HG03139 (cell line): ENCODE results near the gene PRKCH.

Experiments used
- ATAC-seq: cut with Tn5 transposase; IDR thresholded peaks from one replicate; pipeline ENCODE4 v1.9.1; 2021; ENCODE audit not compliant: unreplicated experiment

The PRKCH gene

DNA sequence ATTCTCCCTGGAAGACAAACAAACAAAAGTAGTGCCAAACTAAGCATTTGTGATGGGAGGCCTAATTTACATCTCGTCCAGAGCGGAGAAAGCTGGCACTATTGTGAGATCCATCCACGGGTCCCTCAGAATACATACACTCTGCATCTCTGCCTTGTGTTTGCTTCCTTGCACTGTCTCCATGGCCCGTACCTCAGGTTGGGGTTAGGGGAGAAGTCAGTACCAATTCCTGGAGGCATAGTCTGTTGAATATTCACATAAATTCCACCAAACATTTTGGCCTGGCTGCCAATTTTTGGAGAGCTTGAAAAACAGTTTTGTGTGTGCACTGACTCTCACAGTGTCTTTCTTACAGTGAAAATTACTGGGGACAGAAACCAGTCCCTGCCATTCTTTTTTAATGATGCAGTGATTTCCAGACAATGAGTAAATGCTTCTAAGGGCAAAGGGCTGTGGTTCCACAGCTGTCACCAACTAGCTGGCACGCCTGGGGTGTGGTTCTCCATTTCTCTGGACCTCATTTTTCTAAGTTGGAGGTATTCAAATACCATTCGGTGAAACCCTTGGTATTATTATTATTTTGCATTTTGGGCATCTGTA, 254.3 kb downstream of the PRKCH start:
- no peak for ATAC-seq

DNA sequence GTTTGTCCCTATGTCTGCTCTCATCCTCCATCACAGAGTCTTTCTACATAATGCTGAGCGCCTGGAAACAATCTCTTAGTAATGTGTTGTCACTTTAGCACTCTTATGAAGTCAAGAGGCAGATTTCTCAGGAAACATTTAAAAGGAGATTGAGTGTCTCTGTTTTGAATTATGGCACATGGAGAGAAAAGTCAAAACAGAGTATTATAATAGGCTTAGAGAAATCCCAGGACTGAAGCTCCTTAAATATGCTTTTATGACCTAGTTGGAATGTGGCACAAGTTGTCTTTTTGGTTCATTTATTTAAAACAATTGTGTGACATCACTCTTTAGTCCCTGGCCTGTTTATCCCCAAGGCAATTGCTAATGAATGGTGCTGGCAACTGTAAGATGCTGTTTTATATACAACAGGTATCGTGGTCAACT, 256.1 kb downstream of the PRKCH start:
- ATAC-seq, result no peak

GRCh38 chr14:61578745-61579144, 257.4 kb downstream of the PRKCH start:
- no peak for ATAC-seq

GRCh38 chr14:61581340-61581739, 260.0 kb downstream of the PRKCH start:
- no peak for ATAC-seq

GRCh38 chr14:61581955-61582615, 260.7 kb downstream of the PRKCH start:
- ATAC-seq, result no peak

DNA sequence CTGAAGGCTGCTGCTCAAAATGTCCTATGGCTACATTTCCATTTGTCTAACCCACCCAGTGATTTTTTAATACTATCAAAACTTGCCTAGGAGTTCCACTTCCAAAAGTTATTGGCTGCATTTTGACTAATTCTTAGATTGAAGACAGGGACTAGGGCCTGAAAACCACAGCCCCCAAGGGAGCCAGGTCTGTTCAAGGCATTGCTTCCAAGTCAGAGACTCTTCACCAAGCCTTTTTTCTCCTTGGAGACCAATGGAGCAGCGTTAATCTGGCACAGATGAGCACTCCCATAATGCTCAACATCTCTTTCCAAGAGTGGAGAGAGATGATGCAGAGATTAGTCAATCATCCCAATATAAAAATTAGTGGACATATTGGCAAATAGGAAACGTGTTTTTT, 261.4 kb downstream of the PRKCH start:
- ATAC-seq, result no peak

DNA sequence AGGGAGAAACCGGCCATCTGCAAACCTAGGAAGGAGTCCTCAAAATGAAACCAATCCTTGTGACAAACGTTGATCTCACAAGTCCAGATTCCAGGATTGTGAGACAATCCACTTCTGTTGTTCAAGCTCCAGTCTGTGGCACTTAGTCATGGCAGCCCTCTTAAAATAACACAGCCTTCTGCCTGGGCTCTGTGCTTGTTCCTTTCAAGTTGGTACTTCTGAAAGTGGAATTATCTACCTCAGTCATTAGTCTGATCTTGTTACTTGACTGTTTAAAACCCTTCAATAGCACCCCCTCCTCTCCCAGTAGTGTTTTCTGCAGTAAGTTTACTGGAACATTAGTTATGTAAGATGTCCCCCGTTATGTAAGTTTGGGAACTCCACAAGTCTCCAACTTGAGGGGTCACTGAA, 263.0 kb downstream of the PRKCH start:
- no peak for ATAC-seq

DNA sequence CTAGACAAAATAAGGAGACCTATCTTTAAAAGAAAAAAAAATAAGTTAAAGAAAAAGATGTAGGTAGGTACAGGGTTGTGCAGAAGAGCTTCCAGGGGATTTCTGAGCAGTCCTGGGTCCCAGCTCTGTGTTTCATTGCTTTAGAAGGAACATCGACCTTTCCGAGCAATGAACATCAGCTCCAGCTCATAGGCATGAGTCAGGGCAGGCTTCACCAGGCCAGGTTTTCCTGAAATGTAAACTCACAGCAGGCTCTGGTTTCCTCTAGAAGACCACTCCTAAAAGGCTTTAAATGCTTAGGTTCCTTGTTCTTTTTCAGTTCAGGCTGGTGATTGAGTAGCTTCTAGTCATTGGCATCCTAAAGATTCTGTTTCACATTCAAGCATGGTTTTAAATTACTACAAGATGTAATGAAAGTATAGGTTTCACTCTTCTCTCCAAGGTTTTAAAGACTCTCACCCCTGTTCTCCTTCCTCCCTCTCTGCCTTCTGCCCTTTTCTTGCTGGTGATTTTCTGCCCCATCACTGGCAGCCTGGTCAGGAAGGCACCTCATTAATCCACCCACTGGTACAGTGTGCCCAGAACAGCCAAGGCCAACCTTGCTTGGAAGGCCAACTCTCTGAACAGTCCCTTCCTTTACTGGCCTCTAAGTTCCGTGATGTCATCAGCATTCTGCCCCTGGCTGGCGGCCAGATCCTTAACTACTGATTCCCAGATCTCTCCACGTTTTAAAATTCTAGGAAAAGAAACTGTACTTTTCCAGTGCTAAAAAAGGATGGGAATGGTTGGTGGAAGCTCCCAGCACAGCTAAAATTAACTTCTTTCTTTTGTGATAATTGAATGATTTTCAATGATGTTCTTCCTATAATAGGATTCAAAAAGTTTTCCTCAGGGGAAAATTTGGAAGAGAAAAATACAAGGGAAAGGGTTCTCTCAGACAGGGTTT, 264.5 kb downstream of the PRKCH start:
- ATAC-seq, result no peak

DNA sequence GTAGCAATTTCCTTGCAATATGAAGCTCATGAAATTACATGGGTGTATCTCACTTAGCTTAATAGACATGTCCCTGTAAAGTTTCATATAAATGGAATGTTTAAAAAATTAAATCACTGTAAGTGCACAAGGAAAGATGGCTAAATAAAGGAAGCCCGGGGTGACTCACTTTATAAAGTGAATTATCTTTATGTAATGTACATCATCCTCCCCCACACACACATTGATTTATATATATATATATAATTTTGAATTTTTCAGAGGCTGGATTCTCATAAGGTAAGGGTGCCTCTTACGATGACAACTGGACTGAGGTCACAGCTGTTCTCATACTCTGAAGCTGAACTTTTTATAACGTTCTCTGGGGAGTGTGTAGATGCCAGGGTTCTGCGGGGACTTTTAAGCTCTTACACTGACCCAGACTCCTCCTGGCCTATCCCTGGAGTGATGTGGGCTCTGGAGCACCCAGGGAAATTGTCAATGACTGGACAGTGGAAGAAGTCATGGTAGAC, 265.2 kb downstream of the PRKCH start:
- no peak for ATAC-seq

- no peak for ATAC-seq
Measured at GRCh38 chr14:61587081-61587713, 265.8 kb downstream of the PRKCH start.

DNA sequence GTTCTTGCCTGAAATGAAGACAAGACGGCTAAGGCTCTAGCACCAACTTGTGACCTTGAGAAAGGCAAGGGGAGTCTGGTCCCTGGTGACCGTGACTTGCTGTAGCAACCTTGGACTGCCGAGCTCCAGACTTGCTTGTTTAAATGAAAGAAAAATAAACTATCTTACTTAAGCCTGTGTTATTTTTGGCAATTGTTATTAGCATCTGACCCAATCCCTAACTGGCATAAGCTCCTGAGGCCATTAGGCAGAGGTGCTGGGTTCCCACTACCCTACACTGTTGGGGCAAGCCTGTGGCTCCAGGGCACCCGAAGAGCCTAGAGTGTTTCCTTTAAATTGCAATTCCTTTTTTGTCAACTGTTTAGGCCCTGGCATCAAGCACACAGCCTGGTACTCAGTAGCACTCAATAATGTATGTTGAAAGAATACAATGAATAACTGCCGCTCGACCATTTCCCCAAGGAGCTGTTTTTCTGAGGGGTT, 267.1 kb downstream of the PRKCH start:
- ATAC-seq, result no peak

- no peak for ATAC-seq
Measured at GRCh38 chr14:61589691-61590581, 268.6 kb downstream of the PRKCH start.

DNA sequence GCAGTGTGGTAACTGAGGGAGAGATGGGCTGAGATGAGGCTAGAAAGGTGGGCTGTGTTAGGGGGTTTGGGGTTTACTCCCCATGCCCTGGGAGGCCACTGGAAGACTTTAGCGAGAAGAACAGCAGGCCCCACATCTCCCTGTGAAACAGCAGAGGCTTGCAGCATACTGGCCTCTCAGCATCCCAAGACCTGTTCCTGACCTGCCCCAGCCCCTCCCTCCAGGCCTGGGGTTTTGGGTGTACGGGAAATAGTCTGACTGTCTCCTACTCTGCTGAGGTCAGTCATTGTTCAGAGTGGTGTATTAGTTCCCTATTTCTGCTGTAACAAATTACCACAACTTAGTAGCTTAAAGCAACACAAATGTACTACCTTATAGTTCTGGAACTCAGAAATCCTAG, 270.5 kb downstream of the PRKCH start:
- no peak for ATAC-seq

GRCh38 chr14:61593330-61593729, 272.0 kb downstream of the PRKCH start:
- no peak for ATAC-seq

GRCh38 chr14:61596990-61597389, 275.6 kb downstream of the PRKCH start:
- no peak for ATAC-seq

- no peak for ATAC-seq
Measured at GRCh38 chr14:61598980-61599379, 277.6 kb downstream of the PRKCH start.

DNA sequence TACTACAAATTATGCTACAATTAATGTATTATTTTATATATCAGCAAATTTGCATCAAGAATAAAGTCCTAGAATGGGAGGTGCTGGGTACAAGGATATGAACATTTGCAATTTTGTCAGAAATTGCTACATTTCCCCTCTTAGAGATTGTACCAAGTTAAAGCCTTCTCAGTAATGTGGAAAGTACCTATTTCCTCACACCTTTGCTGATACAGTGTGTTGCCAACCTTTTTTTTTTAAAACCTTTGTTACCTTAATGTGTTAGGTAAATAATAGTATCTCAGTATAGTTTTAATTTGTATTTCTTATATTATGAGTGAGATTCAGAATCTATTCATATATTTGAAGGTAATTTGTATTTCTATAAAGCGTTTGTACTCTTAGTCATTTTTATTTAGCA, 278.6 kb downstream of the PRKCH start:
- no peak for ATAC-seq
